Parathyroid adenoma (tissue), 2 donors: ENCODE measurements around the gene PPIG.
"Not testable (repeated sequence)": the region's sequence is repeated elsewhere in the genome, so short reads cannot be mapped to it uniquely, and the experiment has no call there.

Experiments used
- H2AFZ ChIP-seq: fragments of 300-600 bp; sonication (generic); one replicate; pipeline ENCODE4 v1.7.0; 2017; ENCODE audit warnings: antibody characterized with exemption, mild to moderate bottlenecking
- H3K27ac ChIP-seq: fragments of 300-600 bp; sonication (generic); one replicate; pipeline ENCODE4 v1.7.0; 2017
- H3K27me3 ChIP-seq: fragments of 300-600 bp; sonication (generic); one replicate; pipeline ENCODE4 v1.7.0; 2017; ENCODE audit warnings: low read length; ENCODE audit not compliant: control insufficient read depth, insufficient read depth
- H3K36me3 ChIP-seq: fragments of 300-600 bp; sonication (generic); one replicate; pipeline ENCODE4 v1.7.0; 2017; ENCODE audit warnings: low read length; ENCODE audit not compliant: control insufficient read depth, insufficient read depth
- H3K4me1 ChIP-seq: fragments of 300-600 bp; sonication (generic); one replicate; pipeline ENCODE4 v1.7.0; 2017; ENCODE audit warnings: control low read depth
- H3K4me2 ChIP-seq: fragments of 300-600 bp; sonication (generic); one replicate; pipeline ENCODE4 v1.7.0; 2017; ENCODE audit warnings: low read length
- H3K4me3 ChIP-seq: fragments of 300-600 bp; sonication (generic); one replicate; pipeline ENCODE4 v1.7.0; 2017; ENCODE audit warnings: low read depth, low read length
- H3K79me2 ChIP-seq: fragments of 300-600 bp; sonication (generic); one replicate; pipeline ENCODE4 v1.7.0; 2017; ENCODE audit warnings: control low read depth
- H3K9ac ChIP-seq: fragments of 300-600 bp; sonication (generic); one replicate; pipeline ENCODE4 v1.7.0; 2017; ENCODE audit warnings: mild to moderate bottlenecking
- H3K9me3 ChIP-seq: fragments of 300-600 bp; sonication (generic); one replicate; pipeline ENCODE4 v1.7.0; 2017; ENCODE audit warnings: low read length; ENCODE audit not compliant: control insufficient read depth
- TF ChIP-seq, protein P1 (sequence below): fragments of 300-600 bp; sonication (generic); IDR thresholded peaks from one replicate; pipeline ENCODE4 v1.7.0; 2017; ENCODE audit warnings: antibody characterized with exemption, mild to moderate bottlenecking
- donor health status: primary hyperparathyroidism.

The PPIG gene

DNA sequence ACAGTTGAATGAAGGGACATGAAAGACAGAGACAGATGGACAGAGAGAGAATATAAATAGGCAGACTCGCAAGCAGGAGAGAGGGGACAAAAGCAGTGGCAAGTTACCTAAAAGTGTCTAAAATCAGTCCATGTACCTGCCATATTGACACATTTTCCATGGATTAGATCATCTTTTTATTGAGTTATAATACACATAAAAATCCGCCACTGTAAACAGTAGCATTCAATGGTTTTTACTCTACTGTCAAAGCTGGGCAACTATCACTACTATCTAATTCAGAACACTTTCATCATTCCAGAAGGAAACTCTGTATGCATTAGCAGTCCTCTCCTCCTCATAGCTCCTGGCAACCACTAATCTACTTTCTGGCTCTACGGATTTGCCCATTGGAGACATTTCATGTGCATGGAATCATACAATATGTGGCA lies 100.0 kb downstream of the PPIG start:
- H3K9ac ChIP-seq = no peak overlapping the region
- no peaks in the 10 kb centered on the region for H3K36me3 ChIP-seq
- H3K27ac ChIP-seq = no peak overlapping the region
- no peaks in the 10 kb centered on the region for H3K9me3 ChIP-seq
- TF ChIP-seq, protein P1, sequence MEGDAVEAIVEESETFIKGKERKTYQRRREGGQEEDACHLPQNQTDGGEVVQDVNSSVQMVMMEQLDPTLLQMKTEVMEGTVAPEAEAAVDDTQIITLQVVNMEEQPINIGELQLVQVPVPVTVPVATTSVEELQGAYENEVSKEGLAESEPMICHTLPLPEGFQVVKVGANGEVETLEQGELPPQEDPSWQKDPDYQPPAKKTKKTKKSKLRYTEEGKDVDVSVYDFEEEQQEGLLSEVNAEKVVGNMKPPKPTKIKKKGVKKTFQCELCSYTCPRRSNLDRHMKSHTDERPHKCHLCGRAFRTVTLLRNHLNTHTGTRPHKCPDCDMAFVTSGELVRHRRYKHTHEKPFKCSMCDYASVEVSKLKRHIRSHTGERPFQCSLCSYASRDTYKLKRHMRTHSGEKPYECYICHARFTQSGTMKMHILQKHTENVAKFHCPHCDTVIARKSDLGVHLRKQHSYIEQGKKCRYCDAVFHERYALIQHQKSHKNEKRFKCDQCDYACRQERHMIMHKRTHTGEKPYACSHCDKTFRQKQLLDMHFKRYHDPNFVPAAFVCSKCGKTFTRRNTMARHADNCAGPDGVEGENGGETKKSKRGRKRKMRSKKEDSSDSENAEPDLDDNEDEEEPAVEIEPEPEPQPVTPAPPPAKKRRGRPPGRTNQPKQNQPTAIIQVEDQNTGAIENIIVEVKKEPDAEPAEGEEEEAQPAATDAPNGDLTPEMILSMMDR = no peak
- H2AFZ ChIP-seq = no peak overlapping the region
- H3K4me3 ChIP-seq = no peak overlapping the region
- no peaks in the 10 kb centered on the region for H3K4me1 ChIP-seq
- H3K79me2 ChIP-seq = no peaks in the 10 kb centered on the region
- no peaks in the 10 kb centered on the region for H3K27me3 ChIP-seq
- H3K4me2 ChIP-seq = no peak overlapping the region

DNA sequence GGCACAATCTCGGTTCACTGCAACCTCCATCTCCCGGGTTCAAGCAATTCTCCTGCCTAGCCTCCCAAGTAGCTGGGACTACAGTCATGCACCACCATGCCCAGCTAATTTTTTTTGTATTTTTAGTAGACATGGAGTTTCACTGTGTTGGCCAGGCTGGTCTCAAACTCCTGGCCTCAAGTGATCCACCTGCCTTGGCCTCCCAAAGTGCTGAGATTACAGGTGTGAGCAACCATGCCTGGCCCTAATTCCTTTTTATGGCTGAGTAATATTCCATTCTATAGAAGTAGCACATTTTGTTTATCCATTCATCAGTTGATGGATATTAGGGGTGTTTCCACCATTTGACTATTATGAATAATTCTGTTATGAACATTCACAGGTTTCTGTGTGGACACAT lies 100.6 kb downstream of the PPIG start:
- not testable (repeated sequence) for H3K79me2 ChIP-seq

DNA sequence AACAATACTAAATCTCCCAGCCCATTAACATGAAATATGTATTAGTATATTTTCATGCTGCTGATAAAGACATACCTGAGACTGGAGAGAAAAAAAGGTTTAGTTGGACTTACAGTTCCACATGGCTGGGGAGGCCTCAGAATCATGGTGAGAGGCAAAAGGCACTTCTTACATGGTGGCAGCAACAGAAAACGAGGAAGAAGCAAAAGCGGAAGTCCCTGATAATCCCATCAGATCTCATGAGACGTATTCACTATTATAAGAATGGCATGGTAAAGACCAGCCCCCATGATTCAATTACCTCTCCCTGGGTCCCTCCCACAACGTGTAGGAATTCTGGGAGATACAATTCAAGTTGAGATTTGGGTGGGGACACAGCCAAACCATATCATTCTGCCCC lies 102.7 kb downstream of the PPIG start:
- H3K79me2 ChIP-seq, H3K9ac ChIP-seq, H3K4me1 ChIP-seq, H3K9me3 ChIP-seq, H3K27ac ChIP-seq, H2AFZ ChIP-seq, H3K27me3 ChIP-seq, H3K36me3 ChIP-seq, H3K4me3 ChIP-seq, H3K4me2 ChIP-seq: not testable (repeated sequence)

More for the DNA sequence above, 100.6 kb downstream of the PPIG start:
- H3K9ac ChIP-seq, H3K27me3 ChIP-seq, H3K9me3 ChIP-seq, H3K4me2 ChIP-seq, H3K36me3 ChIP-seq, H2AFZ ChIP-seq, H3K4me3 ChIP-seq, H3K4me1 ChIP-seq, H3K27ac ChIP-seq: not testable (repeated sequence)

DNA sequence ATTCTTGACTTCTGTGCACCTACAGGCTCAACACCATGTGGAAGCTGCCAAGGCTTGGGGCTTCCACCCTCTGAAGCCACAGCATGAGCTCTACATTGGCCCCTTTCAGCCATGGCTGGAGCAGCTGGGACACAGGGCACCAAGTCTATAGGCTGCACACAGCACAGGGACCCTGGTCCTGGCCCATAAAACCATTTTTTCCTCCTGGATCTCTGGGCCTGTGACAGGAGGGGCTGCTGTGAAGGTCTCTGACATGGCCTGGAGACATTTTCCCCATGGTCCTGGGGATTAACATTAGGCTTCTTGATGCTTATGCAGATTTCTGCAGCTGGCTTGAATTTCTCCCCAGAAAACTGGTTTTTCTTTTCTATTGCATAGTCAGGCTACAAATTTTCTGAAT lies 103.8 kb downstream of the PPIG start:
- H3K9ac ChIP-seq, H2AFZ ChIP-seq, H3K9me3 ChIP-seq, H3K79me2 ChIP-seq, H3K4me3 ChIP-seq, H3K27ac ChIP-seq, H3K4me2 ChIP-seq, H3K36me3 ChIP-seq, H3K4me1 ChIP-seq, H3K27me3 ChIP-seq: not testable (repeated sequence)

DNA sequence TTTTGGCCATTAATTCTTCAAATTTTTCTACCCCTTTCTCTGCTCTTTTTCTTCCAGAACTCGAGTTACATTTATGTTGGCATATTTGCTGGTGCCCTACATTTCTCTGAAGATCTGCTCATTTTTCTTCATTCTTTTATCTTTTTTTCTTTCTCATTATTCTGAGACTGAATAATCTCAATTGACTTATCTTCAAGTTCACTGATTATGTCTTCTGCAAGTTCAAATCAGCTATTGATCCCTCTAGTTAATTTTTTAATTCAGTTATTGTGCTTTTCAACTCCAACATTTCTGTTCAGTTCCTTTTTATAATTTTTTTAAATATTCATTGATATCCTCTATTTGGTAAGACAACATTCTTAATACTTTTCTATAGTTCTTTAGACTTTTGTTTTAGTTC lies 106.8 kb downstream of the PPIG start:
- Histone ChIP-seq H3K4me1 (no peaks in the 10 kb centered on the region), H3K27ac (no peak overlapping the region), H3K27me3 (no peaks in the 10 kb centered on the region), H3K4me3 (no peak overlapping the region), H3K9me3 (no peaks in the 10 kb centered on the region), H3K9ac (no peak overlapping the region), H3K4me2 (no peak overlapping the region), H3K36me3 (no peaks in the 10 kb centered on the region), H2AFZ (no peak overlapping the region), H3K79me2 (no peaks in the 10 kb centered on the region)
- TF ChIP-seq, protein P1 = no peak
